ENCODE measurements around the gene EDC3. TPM values are rescaled to one million over a fixed set of nuclear protein-coding genes. Genes with fewer than 3 reads are reported as not detected.

Gene EDC3
- total RNA-seq, 1 donor from 2014 or later: 71.0 TPM

- H3K4me3 Mint-ChIP-seq (ENCODE audit: unreplicated experiment): peak overlapping the region; percentile 4
- H3K36me3 Mint-ChIP-seq (ENCODE audit: low read depth, unreplicated experiment): peaks cover 19% of the 10 kb centered on the region
- H3K4me1 Mint-ChIP-seq (ENCODE audit: unreplicated experiment): peaks cover 20% of the 10 kb centered on the region
- TF ChIP-seq CTCF (IDR thresholded peaks at IDR 0.05; ENCODE audit: unreplicated experiment): no peak
- peaks cover 8% of the 10 kb centered on the region for H3K27me3 Mint-ChIP-seq (ENCODE audit: unreplicated experiment)
- H3K27ac Mint-ChIP-seq (ENCODE audit: unreplicated experiment): peak overlapping the region; percentile 61
- peak; percentile 37 for DNase-seq (ENCODE audit: low spot score)
- no peaks in the 10 kb centered on the region for H3K9me3 Mint-ChIP-seq (ENCODE audit: unreplicated experiment)
Observed at GRCh38 chr15:74723754-74724334, 28.0 kb upstream of the EDC3 start.

- no peak overlapping the region for H3K4me3 Mint-ChIP-seq (ENCODE audit: unreplicated experiment)
- H3K9me3 Mint-ChIP-seq (ENCODE audit: unreplicated experiment): no peaks in the 10 kb centered on the region
- TF ChIP-seq CTCF (IDR thresholded peaks at IDR 0.05; ENCODE audit: unreplicated experiment): no peak
- H3K36me3 Mint-ChIP-seq (ENCODE audit: low read depth, unreplicated experiment): peaks cover 19% of the 10 kb centered on the region
- H3K27me3 Mint-ChIP-seq (ENCODE audit: unreplicated experiment): peaks cover 8% of the 10 kb centered on the region
- H3K27ac Mint-ChIP-seq (ENCODE audit: unreplicated experiment): peak overlapping the region; percentile 10
- no peak for DNase-seq (ENCODE audit: low spot score)
- H3K4me1 Mint-ChIP-seq (ENCODE audit: unreplicated experiment): peaks cover 20% of the 10 kb centered on the region
Observed at GRCh38 chr15:74723187-74723586, 27.4 kb upstream of the EDC3 start.

- no peak for DNase-seq (ENCODE audit: low spot score)
- no peaks in the 10 kb centered on the region for H3K9me3 Mint-ChIP-seq (ENCODE audit: unreplicated experiment)
- peaks cover 10% of the 10 kb centered on the region for H3K27me3 Mint-ChIP-seq (ENCODE audit: unreplicated experiment)
- H3K4me1 Mint-ChIP-seq (ENCODE audit: unreplicated experiment): peaks cover 20% of the 10 kb centered on the region
- TF ChIP-seq CTCF (IDR thresholded peaks at IDR 0.05; ENCODE audit: unreplicated experiment): no peak
- no peak overlapping the region for H3K4me3 Mint-ChIP-seq (ENCODE audit: unreplicated experiment)
- peak overlapping the region; percentile 10 for H3K27ac Mint-ChIP-seq (ENCODE audit: unreplicated experiment)
- H3K36me3 Mint-ChIP-seq (ENCODE audit: low read depth, unreplicated experiment): peaks cover 19% of the 10 kb centered on the region
Observed at GRCh38 chr15:74722591-74722990, 26.8 kb upstream of the EDC3 start.

GRCh38 chr15:74716651-74717050 lies 20.8 kb upstream of the EDC3 start:
- H3K27me3 Mint-ChIP-seq (ENCODE audit: unreplicated experiment): peaks cover 4% of the 10 kb centered on the region
- H3K4me3 Mint-ChIP-seq (ENCODE audit: unreplicated experiment): no peak overlapping the region
- DNase-seq (ENCODE audit: low spot score): no peak
- H3K27ac Mint-ChIP-seq (ENCODE audit: unreplicated experiment): no peak overlapping the region
- H3K36me3 Mint-ChIP-seq (ENCODE audit: low read depth, unreplicated experiment): peaks cover 9% of the 10 kb centered on the region
- H3K4me1 Mint-ChIP-seq (ENCODE audit: unreplicated experiment): no peaks in the 10 kb centered on the region
- no peak for TF ChIP-seq CTCF (IDR thresholded peaks at IDR 0.05; ENCODE audit: unreplicated experiment)
- H3K9me3 Mint-ChIP-seq (ENCODE audit: unreplicated experiment): no peaks in the 10 kb centered on the region

- Mint-ChIP-seq H3K27me3 (ENCODE audit: unreplicated experiment) (no peaks in the 10 kb centered on the region), H3K27ac (ENCODE audit: unreplicated experiment) (no peak overlapping the region), H3K9me3 (ENCODE audit: unreplicated experiment) (no peaks in the 10 kb centered on the region), H3K4me1 (ENCODE audit: unreplicated experiment) (peaks cover 4% of the 10 kb centered on the region), H3K36me3 (ENCODE audit: low read depth, unreplicated experiment) (no peaks in the 10 kb centered on the region), H3K4me3 (ENCODE audit: unreplicated experiment) (no peak overlapping the region)
- no peak for DNase-seq (ENCODE audit: low spot score)
- TF ChIP-seq CTCF (IDR thresholded peaks at IDR 0.05; ENCODE audit: unreplicated experiment): no peak
Observed at GRCh38 chr15:74712311-74712710, 16.5 kb upstream of the EDC3 start.
